NCI-H460 (cell line): ENCODE measurements around the gene PDE1C. TPM values are rescaled to one million over a fixed set of nuclear protein-coding genes. Genes with fewer than 3 reads are reported as not detected.

ENCODE experiments used
- DNase-seq: peaks from one replicate; pipeline ENCODE4 v3.0.0-alpha.2; 2016; ENCODE audit warnings: low read depth; ENCODE audit errors: extremely low read depth
- total RNA-seq: library from RNA; depleted of rRNA; stranded (reverse); fragments of >200 nt; shearing (Covaris generic); gene quantifications from 2 replicates; pipeline ENCODE4 v1.2.3, GENCODE V29; 2014

Gene PDE1C
- total RNA-seq, 1 experiment from 2014 or later = 48.7 TPM

- no peak for DNase-seq
Measured at GRCh38 chr7:31953432-31953831, 116.8 kb downstream of the PDE1C start.

- no peak for DNase-seq
Measured at GRCh38 chr7:31950091-31950755, 120.0 kb downstream of the PDE1C start.

DNA sequence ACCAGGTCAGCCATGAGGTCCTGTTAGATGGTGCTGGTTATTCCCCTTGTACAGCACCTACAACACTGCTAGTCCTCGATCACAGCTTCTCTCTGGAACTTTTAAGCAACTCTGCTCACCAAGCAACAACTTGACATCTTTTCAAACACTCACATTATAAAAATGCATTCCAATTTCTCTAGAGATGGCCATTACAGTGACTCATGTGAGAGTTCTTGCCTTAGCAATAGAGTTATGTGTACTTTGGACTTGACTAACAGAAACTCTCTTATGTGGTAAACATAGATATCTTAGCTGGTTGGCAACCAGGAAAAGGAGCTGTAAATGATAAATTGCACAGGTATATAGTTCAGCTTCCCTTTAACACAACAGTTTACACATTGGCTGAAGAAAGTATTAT is 122.2 kb downstream of the PDE1C start:
- DNase-seq = peak; percentile 13

- DNase-seq = no peak
Measured at GRCh38 chr7:31940167-31940566, 130.0 kb downstream of the PDE1C start.

DNA sequence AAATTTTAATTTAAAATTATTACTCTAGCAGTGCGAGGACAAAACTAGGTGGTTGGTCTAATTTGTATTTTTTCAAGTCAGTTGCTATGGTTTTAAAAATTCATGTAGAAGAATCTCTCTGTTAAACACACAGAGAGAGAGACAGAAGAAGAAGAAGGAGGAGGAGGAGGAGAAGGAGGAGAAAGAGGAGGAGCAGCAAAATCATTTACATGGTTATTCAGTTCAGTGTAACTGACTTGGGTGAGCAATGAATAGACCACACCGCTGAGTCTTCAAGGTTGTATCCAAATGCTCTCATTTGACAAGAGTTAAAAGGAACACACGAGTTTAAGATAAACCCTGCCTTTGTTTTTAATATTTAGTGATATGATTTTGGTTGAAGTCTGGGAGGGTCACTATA is 131.1 kb downstream of the PDE1C start:
- DNase-seq = no peak

DNA sequence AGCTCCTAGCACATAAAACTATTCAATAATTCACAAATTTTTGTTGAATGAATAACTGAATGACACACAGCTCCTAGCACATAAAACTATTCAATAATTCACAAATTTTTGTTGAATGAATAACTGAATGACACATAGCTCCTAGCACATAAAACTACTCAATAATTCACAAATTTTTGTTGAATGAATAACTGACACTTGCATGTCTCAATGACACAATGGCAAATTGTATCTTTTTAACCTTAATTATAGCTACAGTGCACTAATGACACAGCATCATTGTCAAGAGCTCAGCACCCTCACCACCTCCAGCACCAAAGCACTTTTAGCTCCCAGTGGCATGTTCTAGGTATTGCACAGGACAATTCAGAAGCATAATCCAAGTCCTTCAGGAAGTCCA is 131.6 kb downstream of the PDE1C start:
- peak; percentile 71 for DNase-seq

- DNase-seq = peak; percentile 26
Measured at GRCh38 chr7:31937982-31938381, 132.2 kb downstream of the PDE1C start.

DNA sequence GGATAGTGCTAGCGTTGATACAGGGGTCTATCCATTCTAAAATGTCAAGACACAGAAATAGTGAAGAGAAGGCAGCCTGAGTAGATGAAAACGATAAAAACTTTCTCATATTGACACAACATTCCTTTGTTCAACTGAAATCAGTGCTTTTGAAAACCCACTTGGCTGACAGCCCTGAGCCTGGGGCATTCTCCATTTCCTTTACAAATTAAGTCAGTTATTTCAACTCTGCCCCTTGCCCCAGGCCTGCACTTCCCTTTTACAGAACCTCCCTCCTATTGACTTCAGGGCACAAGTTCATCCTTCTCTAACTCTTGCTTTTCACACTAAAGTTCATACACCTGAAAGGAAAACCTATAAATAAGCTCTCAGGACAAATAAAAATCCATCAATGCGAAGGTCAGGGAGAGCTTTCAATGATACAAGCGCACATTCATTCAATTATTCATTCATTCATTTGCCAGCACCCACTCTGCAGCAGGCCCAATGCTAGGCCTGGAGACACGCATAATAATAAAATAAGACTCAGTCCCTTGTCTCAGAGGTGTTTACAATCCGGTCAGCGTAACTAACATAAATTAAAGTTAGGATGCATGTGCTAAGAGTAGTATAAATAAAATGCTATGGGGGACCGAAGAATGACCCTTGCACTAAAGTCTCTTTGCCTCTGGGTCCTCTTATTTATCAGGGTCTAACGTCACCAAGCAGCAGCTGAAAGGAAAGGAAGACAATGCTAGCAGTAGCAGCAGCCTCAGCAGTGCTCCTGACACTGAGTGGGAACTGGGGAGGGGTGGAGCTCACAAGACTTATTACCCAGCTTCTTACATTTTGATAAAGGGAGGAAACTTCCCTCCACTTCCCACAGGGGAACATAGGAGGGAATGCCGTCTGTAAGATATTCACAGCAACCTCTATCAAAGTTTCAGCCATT is 134.8 kb downstream of the PDE1C start:
- peak; percentile 80 for DNase-seq

- peak; percentile 51 for DNase-seq
Measured at GRCh38 chr7:31934551-31934950, 135.7 kb downstream of the PDE1C start.

- DNase-seq = peak; percentile 61
Measured at GRCh38 chr7:31933481-31933880, 136.7 kb downstream of the PDE1C start.

GRCh38 chr7:31926991-31927584 is 143.1 kb downstream of the PDE1C start:
- DNase-seq = no peak

- DNase-seq = no peak
Measured at GRCh38 chr7:31925753-31926454, 144.3 kb downstream of the PDE1C start.

GRCh38 chr7:31924251-31924650 is 146.0 kb downstream of the PDE1C start:
- DNase-seq = no peak

- DNase-seq = no peak
Measured at GRCh38 chr7:31922848-31923247, 147.4 kb downstream of the PDE1C start.

- no peak for DNase-seq
Measured at GRCh38 chr7:31921047-31921446, 149.2 kb downstream of the PDE1C start.

GRCh38 chr7:31919678-31920369 is 150.4 kb downstream of the PDE1C start:
- DNase-seq = no peak

- DNase-seq = no peak
Measured at GRCh38 chr7:31918706-31919393, 151.4 kb downstream of the PDE1C start.

DNA sequence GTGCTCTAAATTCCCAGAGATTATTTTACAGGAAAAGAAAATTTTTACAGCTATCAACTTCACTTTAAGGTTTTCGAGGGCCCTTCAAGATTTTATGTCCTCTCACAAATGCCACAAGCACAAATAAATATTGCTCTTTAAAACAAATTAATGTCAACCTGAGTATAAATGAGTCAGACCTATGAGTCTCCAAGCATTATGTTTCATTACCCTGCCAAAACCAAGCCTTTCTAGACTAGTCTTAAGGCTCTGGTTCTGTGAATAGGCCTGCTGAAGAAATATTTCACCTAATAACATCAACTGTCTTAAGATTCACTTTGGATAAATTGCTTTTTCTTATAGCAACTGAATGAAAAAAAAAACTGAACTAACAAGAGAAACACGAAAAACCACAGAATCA is 153.0 kb downstream of the PDE1C start:
- no peak for DNase-seq

GRCh38 chr7:31910191-31910590 is 160.0 kb downstream of the PDE1C start:
- DNase-seq = no peak
